Measurements from ENCODE around the gene BLID. TPM values are rescaled to one million over a fixed set of nuclear protein-coding genes. Genes with fewer than 3 reads are reported as not detected.

The BLID gene
- total RNA-seq, 1 donor from 2014 or later = not detected

- Mint-ChIP-seq H3K27ac (no peak overlapping the region), H3K36me3 (ENCODE audit: low read depth) (no peaks in the 10 kb centered on the region), H3K27me3 (peaks cover 11% of the 10 kb centered on the region), H3K9me3 (no peaks in the 10 kb centered on the region), H3K4me3 (no peak overlapping the region), H3K4me1 (peaks cover 7% of the 10 kb centered on the region)
- DNase-seq = no peak
- no peak for ATAC-seq (ENCODE audit: low read depth)
- TF ChIP-seq, protein P1, sequence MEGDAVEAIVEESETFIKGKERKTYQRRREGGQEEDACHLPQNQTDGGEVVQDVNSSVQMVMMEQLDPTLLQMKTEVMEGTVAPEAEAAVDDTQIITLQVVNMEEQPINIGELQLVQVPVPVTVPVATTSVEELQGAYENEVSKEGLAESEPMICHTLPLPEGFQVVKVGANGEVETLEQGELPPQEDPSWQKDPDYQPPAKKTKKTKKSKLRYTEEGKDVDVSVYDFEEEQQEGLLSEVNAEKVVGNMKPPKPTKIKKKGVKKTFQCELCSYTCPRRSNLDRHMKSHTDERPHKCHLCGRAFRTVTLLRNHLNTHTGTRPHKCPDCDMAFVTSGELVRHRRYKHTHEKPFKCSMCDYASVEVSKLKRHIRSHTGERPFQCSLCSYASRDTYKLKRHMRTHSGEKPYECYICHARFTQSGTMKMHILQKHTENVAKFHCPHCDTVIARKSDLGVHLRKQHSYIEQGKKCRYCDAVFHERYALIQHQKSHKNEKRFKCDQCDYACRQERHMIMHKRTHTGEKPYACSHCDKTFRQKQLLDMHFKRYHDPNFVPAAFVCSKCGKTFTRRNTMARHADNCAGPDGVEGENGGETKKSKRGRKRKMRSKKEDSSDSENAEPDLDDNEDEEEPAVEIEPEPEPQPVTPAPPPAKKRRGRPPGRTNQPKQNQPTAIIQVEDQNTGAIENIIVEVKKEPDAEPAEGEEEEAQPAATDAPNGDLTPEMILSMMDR (IDR thresholded peaks at IDR 0.05) = no peak
- intact Hi-C loops (cut with micrococcal nuclease) = no loop called here
- CTCF ChIA-PET = no interaction called here
- POLR2A ChIA-PET = no interaction called here
These were observed 10.8 kb downstream of the BLID start for GRCh38 chr11:122105044-122105758.

DNA sequence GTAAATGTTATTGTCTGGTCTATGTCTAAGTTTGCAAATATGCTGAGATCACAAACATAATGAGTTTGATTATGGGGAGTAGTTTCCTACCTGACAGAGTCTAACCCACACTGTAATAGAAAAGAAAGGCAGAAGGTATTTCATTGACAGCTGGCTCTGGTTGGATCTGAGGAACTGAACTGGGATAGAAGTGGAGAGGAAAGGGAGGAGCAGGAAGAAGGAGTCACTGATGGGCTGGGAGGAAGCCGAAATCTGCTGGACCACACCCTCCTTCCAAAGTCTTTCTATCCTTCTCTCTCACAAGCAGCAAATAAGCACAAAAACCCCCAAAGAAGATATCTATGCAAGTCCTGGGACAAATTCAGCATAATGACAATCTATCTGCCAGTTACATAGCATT is 11.7 kb downstream of the BLID start:
- H3K27me3 Mint-ChIP-seq = peaks cover 19% of the 10 kb centered on the region
- intact Hi-C loops (cut with micrococcal nuclease) = no loop called here
- DNase-seq (no peak), ATAC-seq (ENCODE audit: low read depth) (no peak)
- peaks cover 11% of the 10 kb centered on the region for H3K4me1 Mint-ChIP-seq
- no peaks in the 10 kb centered on the region for H3K9me3 Mint-ChIP-seq
- TF ChIP-seq, protein P1 (IDR thresholded peaks at IDR 0.05) = no peak
- ChIA-PET POLR2A (no interaction called here), CTCF (no interaction called here)
- H3K4me3 Mint-ChIP-seq = no peak overlapping the region
- no peaks in the 10 kb centered on the region for H3K36me3 Mint-ChIP-seq (ENCODE audit: low read depth)
- no peak overlapping the region for H3K27ac Mint-ChIP-seq

DNA sequence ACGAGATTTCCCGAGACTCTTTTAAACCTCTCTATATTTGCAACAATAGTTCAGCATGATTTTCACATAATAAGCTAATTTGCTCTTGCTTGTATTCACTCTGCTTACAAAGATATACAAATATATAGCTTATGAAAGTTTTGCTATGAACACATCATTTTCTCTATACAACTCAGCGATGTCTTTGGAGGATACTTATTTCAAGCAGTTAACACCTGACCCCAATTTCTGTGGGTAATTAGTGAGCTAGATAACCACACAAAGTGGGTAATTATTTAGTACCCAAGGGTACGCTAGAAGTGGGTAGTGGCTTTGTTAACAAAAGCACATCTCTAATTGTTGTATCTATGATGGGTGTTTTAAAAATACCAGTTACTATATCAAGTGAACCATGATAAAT is 12.3 kb downstream of the BLID start:
- intact Hi-C loops (cut with micrococcal nuclease) = no loop called here
- Mint-ChIP-seq H3K27me3 (peaks cover 22% of the 10 kb centered on the region), H3K4me3 (no peak overlapping the region), H3K4me1 (peaks cover 11% of the 10 kb centered on the region), H3K9me3 (no peaks in the 10 kb centered on the region), H3K27ac (no peak overlapping the region), H3K36me3 (ENCODE audit: low read depth) (no peaks in the 10 kb centered on the region)
- DNase-seq (no peak), ATAC-seq (ENCODE audit: low read depth) (no peak)
- CTCF ChIA-PET = no interaction called here
- POLR2A ChIA-PET = no interaction called here
- TF ChIP-seq, protein P1 (IDR thresholded peaks at IDR 0.05) = no peak

- H3K27me3 Mint-ChIP-seq = peaks cover 22% of the 10 kb centered on the region
- DNase-seq = no peak
- no peaks in the 10 kb centered on the region for H3K36me3 Mint-ChIP-seq (ENCODE audit: low read depth)
- H3K27ac Mint-ChIP-seq = no peak overlapping the region
- H3K4me1 Mint-ChIP-seq = peaks cover 11% of the 10 kb centered on the region
- ChIA-PET POLR2A (no interaction called here), CTCF (no interaction called here)
- H3K9me3 Mint-ChIP-seq = no peaks in the 10 kb centered on the region
- TF ChIP-seq, protein P1 (IDR thresholded peaks at IDR 0.05) = no peak
- intact Hi-C loops (cut with micrococcal nuclease) = no loop called here
- no peak for ATAC-seq (ENCODE audit: low read depth)
- H3K4me3 Mint-ChIP-seq = no peak overlapping the region
These were observed 12.7 kb downstream of the BLID start for GRCh38 chr11:122103321-122103720.

GRCh38 chr11:122102426-122102825 is 13.6 kb downstream of the BLID start:
- ChIA-PET POLR2A (no interaction called here), CTCF (no interaction called here)
- H3K4me3 Mint-ChIP-seq = no peak overlapping the region
- H3K36me3 Mint-ChIP-seq (ENCODE audit: low read depth) = no peaks in the 10 kb centered on the region
- H3K27me3 Mint-ChIP-seq = peaks cover 24% of the 10 kb centered on the region
- H3K9me3 Mint-ChIP-seq = no peaks in the 10 kb centered on the region
- no peak for ATAC-seq (ENCODE audit: low read depth)
- no peak overlapping the region for H3K27ac Mint-ChIP-seq
- DNase-seq = no peak
- TF ChIP-seq, protein P1 (IDR thresholded peaks at IDR 0.05) = no peak
- intact Hi-C loops (cut with micrococcal nuclease) = no loop called here
- peaks cover 11% of the 10 kb centered on the region for H3K4me1 Mint-ChIP-seq
